Ovary (tissue), 3 donors: Measurements from ENCODE around the gene KRTAP3-2.

Experiments
- CTCF ChIP-seq, 3 donors: fragments of 450-650 bp in 2 of 3; fragments of 200-600 bp in 1 of 3; IDR thresholded peaks; one replicate each; pipeline versions ENCODE4 v1.5.1 to v1.8.0; 2016 to 2022; ENCODE audit warnings: antibody characterized with exemption in 3 of 3, mild to moderate bottlenecking in 1 of 3
- EP300 ChIP-seq: sonication (generic); formaldehyde crosslinking; IDR thresholded peaks from one replicate; pipeline ENCODE4 v1.6.1; 2017; ENCODE audit warnings: antibody characterized with exemption
- POLR2A ChIP-seq: fragments of 450-650 bp; IDR thresholded peaks from one replicate; pipeline ENCODE4 v1.6.1; 2017; ENCODE audit warnings: antibody characterized with exemption, mild to moderate bottlenecking, moderate library complexity
- donor health status: DM: no; HTN: no; CAD: no.

- TF ChIP-seq CTCF (IDR thresholded peaks at IDR 0.05) (no peak), POLR2A (no peak), EP300 (no peak)
Measured at GRCh38 chr17:41002814-41003213, 3.1 kb upstream of the KRTAP3-2 start.
